GM18858 (cell line): ENCODE results near the gene RASL11B.

ENCODE experiments used
- ATAC-seq: cut with Tn5 transposase; IDR thresholded peaks from one replicate; pipeline ENCODE4 v1.9.1; 2021; ENCODE audit not compliant: unreplicated experiment

RASL11B gene

GRCh38 chr4:52912608-52913007 is 50.5 kb downstream of the RASL11B start:
- no peak for ATAC-seq

GRCh38 chr4:52914051-52914605 is 52.0 kb downstream of the RASL11B start:
- ATAC-seq, result no peak

GRCh38 chr4:52915191-52915590 is 53.1 kb downstream of the RASL11B start:
- no peak for ATAC-seq

DNA sequence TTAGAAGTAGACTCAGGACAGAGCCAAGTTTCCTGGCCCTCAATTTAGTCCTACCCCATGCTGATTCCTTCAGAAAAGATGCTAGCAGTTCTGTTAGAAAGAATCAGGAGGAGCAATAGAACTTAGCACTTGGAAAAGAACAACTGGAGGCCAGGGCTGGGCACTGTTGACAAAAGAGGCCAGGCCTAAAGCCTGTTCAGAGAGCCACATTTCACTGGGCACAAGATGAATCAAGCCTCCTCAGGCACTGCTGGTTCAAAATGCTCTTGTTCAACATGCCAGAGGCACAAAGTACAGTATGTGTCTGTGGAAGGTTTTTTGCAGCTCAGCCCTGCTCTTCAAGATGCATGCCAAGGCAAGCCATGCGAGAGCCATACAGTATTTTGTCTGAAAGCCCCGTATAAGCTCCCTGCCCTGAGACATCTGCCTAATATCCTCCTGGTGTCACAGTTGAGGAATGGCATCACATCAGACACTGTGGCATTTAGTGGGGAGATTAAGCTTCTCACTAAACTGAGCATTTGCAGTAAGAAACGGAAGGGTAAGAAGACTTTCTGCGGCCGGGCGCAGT is 53.7 kb downstream of the RASL11B start:
- no peak for ATAC-seq
